ENCODE results near the gene USP37.

DNA sequence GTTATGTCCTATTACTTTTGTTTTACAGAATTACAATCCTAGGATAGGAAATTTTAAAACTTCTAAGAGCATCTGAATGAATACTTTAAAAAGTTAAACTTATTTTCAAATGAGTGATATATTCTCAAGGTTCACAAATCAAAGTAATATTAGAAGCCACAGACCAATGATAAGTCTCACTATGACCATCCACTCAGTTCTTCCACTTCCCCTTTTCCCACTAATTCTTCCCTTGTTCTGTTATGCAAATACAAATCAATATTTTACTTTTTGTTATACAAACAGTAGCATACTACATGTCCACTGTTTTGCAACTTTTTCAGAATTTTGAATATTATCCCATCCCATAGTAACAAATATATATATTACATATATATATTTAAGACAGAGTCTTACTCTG is 20.2 kb downstream of the USP37 start:
- TF ChIP-seq, protein P1, sequence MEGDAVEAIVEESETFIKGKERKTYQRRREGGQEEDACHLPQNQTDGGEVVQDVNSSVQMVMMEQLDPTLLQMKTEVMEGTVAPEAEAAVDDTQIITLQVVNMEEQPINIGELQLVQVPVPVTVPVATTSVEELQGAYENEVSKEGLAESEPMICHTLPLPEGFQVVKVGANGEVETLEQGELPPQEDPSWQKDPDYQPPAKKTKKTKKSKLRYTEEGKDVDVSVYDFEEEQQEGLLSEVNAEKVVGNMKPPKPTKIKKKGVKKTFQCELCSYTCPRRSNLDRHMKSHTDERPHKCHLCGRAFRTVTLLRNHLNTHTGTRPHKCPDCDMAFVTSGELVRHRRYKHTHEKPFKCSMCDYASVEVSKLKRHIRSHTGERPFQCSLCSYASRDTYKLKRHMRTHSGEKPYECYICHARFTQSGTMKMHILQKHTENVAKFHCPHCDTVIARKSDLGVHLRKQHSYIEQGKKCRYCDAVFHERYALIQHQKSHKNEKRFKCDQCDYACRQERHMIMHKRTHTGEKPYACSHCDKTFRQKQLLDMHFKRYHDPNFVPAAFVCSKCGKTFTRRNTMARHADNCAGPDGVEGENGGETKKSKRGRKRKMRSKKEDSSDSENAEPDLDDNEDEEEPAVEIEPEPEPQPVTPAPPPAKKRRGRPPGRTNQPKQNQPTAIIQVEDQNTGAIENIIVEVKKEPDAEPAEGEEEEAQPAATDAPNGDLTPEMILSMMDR (IDR thresholded peaks at IDR 0.05): no peak
- TF ChIP-seq POLR2A (IDR thresholded peaks at IDR 0.05): no peak
- no peak for TF ChIP-seq POLR2AphosphoS5 (IDR thresholded peaks at IDR 0.05; ENCODE audit: insufficient read depth in 1 of 2, low read depth in 1 of 2)

All from vagina (tissue), 2 donors.